ENCODE measurements around the gene THRAP3.
"Not testable (repeated sequence)": the region's sequence is repeated elsewhere in the genome, so short reads cannot be mapped to it uniquely, and the experiment has no call there.

Gene THRAP3, protein sequence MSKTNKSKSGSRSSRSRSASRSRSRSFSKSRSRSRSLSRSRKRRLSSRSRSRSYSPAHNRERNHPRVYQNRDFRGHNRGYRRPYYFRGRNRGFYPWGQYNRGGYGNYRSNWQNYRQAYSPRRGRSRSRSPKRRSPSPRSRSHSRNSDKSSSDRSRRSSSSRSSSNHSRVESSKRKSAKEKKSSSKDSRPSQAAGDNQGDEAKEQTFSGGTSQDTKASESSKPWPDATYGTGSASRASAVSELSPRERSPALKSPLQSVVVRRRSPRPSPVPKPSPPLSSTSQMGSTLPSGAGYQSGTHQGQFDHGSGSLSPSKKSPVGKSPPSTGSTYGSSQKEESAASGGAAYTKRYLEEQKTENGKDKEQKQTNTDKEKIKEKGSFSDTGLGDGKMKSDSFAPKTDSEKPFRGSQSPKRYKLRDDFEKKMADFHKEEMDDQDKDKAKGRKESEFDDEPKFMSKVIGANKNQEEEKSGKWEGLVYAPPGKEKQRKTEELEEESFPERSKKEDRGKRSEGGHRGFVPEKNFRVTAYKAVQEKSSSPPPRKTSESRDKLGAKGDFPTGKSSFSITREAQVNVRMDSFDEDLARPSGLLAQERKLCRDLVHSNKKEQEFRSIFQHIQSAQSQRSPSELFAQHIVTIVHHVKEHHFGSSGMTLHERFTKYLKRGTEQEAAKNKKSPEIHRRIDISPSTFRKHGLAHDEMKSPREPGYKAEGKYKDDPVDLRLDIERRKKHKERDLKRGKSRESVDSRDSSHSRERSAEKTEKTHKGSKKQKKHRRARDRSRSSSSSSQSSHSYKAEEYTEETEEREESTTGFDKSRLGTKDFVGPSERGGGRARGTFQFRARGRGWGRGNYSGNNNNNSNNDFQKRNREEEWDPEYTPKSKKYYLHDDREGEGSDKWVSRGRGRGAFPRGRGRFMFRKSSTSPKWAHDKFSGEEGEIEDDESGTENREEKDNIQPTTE

DNA sequence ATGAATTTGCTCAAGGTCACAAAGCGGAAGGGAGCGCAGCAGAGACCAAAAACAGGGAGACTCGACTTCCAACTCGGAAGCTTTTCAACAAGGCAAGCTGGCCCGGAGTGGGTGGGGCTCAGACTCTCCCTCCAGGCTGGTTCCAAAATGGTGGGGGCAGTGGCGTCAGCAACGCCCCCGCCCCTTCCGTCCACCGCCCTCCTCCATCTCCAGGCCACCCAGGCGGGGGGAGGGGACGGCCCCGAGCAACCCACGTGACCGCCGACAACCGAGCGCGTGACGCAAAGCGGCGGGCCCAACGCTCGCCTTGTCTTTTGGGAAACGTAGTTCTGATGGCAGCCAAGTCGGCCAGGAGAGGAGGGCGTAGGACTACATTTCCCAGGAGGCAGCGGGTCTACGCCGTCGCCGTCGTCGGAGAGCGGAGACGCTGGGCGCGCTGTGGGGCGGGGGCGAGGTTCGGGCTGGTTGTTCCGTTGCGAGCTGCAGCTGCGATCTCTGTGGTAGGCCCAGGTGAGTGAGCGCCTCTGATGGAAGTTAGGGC, at the start of gene THRAP3:
TSS of gene THRAP3 (plus strand) at position 448 of the 541 bp plus-strand sequence. CDS start 58,121 bp downstream, outside the sequence.
- DNase-seq = peak; percentile 98

DNA sequence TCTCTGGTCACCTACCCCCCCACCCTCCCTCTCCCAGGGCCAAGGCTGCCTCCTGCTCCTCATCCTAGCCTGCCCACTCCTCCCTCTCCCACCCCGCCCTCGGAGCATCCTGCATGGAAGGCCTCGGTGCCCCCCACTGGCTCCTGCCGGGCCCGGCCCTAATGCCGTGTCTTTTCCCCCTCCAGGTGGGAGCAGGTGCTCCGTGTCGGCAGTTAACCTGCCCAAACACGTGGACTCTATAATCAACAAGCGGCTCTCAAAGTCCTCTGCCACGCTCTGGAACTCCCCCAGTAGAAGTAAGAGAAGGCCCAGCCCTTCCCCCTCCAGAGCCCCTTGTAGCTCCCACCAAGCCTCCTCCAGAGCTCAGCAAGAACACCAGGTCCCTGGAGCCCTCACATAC, 49.5 kb upstream of the THRAP3 start:
- peak; percentile 77 for DNase-seq

DNA sequence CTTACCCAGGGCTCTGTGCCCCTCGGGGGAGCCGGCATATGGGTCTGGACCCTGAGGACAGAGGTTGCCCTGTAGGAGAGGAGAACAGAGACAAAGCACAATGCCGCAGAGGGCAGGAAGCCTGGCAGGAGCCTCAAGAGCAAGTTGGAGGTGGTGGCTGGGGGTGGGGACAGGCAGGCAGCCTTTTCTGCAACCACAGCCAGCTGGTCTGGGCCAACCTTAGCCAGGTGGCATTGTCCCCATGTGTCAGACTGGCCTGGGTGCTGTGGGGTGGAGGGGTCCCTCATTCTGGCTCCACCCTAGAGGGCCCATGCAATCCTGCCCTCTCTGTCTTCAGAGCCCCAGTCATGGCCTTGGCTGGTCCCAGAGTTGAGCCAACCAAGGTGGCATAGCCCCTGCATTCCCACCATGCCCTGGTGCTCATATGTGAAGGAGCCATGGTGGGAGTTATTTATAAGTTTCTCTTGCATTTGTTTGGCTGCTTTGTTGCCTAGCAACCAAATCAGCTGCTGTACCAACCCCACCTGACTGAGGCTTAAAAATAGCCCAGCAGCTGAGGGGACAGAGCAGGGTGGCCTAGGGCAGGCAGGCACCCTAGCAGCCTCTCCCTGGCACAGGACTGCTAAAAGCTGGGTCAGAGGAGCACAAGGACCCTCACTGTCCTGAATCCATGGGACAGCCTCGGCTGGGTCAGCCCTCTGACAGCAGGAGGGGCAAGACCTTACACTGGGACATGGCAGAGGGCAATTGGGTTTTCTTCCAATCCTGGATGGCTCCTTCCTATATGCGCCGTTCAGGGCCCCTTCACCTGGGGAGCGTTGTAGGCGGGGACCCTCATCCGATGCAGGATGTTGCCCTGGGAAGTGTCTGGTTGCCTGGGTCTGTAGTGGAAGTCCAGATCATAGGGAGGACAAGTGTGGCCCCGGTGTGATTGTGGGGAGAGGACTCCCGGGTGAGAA, 48.8 kb upstream of the THRAP3 start:
- DNase-seq = peak; percentile 63

DNA sequence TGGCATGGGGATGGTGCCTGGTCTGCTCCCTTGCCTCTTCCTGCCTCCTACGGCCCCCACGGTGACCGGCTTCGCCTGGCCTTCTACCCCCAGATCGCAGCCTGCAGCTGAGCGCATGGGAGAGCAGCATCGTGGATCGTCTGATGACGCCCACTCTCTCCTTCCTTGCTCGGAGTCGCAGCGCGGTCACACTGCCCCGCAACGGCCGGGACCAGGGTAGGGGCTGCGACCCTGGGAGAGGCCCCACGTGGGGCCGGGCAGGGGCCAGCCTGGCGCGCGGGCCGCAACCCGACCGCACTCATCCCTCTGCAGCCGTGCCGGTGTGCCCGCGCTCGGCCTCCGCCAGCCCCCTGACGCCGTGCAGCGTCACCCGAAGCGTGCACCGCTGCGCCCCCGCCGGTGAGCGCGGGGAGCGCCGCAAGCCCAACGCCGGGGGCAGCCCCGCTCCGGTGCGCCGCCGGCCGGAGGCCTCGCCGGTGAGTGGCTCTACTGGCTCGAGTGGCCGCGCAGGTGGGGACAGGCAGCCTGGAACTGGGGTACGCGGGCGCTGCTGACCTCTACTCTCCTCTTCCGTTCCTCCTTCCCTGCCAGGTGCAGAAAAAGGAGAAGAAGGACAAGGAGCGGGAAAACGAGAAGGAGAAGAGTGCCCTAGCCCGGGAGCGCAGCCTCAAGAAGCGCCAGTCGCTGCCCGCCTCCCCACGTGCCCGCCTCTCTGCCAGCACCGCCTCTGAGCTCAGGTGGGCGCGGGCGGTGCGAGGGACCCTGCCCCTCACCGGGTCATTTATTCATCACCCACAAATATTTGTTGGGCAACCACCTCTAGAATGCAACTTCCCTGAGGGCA, 47.9 kb upstream of the THRAP3 start:
- no peak for DNase-seq

DNA sequence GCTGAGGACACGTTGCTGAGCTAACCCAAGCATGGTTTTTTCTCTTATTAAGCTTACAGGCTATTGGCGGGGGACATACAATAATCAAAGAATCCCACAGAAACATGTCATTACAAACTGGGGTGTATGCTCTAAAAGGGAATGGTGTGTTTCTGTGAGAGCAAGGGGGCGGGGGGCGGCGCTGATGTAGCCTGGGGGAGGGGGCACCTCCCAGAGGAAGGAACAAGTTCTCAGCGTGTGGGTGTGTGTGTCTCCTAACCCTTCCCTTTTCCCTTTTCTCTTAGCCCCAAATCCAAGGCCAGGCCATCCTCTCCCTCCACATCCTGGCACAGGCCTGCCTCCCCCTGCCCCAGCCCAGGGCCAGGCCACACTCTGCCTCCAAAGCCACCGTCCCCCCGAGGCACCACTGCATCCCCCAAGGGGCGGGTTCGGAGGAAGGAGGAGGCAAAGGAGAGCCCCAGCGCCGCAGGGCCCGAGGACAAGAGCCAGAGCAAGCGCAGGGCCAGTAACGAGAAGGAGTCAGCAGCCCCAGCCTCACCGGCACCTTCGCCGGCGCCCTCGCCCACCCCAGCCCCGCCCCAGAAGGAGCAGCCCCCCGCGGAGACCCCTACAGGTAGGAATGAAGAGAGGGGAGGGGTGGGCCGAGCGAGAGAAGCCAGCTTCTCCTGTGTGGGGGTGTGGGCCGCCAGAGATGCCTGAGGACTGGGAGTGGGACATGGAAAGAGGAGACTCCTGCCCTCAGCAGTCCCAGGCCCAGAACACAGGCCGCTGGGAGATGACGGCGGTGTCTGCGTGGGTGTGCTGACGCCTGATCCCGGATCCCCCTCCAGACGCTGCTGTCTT, 46.4 kb upstream of the THRAP3 start:
- no peak for DNase-seq

DNA sequence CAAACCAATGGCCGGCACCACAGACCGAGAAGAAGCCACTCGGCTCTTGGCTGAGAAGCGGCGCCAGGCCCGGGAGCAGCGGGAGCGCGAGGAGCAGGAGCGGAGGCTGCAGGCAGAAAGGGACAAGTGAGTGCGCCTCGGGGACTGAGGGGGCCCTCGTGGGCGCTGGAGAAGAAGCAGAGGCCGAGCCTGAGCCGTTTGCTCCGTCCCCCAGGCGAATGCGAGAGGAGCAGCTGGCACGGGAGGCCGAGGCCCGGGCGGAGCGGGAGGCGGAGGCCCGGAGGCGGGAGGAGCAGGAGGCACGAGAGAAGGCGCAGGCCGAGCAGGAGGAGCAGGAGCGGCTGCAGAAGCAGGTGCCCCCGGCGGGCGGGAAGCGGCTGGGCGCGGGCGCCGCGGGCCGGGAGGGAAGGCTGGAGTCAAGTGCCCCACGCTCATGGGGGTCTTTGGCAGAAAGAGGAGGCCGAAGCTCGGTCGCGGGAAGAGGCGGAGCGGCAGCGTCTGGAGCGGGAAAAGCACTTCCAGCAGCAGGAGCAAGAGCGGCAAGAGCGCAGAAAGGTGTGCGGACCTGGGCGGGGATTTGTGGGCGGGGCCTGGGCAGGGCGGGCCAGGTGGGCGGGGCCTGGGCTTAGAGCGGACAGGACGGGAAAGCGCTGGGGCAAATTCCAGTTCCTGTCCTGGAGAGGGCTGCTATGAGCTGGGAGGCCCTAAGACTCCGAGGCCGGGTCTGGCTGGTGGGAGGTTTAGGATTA, 45.6 kb upstream of the THRAP3 start:
- DNase-seq = no peak

DNA sequence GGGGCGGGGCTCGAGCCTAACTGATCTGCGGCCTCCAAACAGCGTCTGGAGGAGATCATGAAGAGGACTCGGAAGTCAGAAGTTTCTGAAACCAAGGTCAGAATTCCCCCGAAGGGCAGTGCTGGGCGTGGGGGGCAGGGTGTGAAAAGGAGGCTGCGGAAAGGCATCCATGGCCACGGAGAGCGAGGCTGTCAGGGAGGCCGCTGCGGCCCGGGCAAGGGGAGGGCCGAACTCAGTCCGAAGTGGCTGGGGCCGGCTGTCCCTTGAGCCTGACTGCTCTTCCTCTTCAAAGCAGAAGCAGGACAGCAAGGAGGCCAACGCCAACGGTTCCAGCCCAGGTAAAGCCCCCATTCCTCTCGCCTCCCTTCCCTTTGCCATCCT, 45.0 kb upstream of the THRAP3 start:
- no peak for DNase-seq

DNA sequence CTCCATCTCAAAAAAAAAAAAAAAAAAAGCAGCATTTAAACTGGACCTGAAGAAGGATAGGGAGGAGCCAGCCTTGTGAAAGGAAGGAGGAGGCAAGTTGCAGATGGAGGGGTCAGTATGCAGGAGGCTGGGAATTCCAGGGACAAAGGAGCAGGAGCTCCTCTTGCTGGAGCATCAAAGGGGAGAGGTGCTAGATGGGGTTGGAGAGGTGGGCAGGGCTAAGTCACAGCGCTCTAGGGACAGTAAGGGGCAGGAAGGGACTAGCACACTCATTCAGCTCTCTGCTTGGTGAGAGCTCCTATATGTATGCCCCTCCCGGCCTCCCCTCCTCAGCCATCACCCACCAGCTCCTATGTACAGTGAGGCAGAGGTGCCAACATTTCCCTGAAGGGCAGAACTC, 41.5 kb upstream of the THRAP3 start:
- peak; percentile 77 for DNase-seq

DNA sequence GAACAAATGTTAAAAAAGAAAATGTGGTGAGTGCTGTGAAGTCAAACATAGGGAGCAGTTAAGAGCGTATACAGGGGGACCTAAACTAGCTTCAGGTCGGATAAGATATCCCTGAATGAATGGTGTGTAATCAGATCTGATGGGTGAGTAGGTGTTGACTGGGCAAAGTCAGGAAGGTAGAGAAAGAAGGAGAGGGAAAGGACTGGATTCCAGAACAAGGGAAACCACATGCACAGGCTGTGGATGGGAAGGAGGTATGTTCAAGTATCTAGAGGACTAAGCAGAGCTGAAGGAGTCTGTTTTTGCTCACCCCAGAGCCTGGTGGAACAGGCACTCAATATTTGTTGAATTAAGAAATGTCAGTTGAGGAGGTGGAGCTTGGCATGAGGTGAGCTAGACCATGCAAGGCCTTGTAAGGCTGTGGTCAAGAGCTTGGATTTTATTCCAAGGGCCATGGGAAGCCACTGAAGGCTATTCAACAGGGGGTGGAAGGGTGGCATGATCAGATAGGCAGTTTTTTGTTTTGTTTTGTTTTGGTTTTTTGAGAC, 40.9 kb upstream of the THRAP3 start:
- peak; percentile 36 for DNase-seq

DNA sequence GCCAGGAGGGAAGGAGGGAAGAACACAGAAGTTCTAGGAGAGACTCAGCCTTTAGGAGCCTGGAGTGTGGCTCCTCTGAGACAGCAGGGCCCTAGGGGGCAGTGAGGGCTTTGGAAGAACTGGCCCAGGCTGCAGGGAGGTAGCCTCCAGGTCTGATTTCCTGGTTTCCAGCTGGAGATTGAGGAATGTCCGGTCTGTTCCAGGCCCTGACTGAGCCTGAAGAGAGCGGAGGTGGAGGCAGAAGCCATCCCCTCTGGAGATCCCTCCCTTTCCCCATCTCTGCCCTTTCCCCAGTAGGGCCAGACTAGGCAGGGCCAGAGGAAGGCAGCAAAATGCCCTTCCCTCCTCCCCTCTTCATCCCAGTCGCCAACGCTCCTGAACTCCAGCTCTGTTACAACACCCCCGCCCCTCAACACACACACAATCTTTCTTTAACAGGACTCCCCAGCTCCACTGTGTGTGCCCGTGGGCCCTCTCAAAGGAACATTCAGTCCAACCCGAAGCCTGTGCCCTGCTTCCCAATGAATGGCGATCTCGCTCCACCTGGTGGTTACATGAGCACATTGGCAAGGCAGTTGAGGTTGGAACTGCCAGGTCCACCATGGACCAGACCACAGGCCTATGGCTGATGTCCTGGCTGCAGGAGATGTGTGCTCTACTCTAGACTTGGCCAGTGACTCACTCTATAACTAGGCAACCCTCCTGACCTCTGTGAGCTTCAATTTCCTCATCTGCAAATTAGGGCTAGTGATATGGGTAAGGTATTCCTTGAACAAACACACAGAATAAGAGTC, 36.2 kb upstream of the THRAP3 start:
- peak; percentile 86 for DNase-seq

DNA sequence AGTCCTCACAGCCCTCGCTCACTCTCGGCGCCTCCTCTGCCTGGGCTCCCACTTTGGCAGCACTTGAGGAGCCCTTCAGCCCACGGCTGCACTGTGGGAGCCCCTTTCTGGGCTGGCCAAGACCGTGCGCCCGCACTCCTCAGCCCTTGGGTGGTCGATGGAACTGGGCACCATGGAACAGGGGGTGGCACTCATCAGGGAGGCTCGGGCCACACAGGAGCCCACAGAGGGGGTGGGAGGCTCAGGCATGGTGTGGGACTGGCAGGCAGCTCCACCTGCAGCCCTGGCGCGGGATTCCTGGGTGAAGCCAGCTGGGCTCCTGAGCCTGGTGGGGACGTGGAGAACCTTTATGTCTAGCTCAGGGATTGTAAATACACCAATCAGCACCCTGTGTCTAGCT, 27.4 kb upstream of the THRAP3 start:
- not testable (repeated sequence) for DNase-seq

DNA sequence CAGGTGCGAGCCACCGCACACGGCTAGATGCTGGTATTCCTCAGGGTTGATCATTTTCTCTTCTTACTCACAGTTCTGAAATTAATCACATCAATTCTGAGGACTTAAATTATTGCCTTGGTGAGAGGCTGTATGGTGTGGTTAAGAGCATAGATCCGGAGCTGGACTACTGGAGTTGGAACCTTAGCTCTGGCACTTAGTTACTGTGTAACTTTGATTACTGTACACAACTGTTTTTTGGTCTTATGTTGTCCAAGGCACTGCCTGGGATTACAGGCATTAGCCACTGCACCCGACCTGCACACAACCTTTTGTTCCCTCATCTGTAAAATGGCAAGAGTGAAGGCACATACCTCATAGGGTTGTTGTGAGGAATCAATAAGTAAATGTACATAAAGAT, 25.6 kb upstream of the THRAP3 start:
- no peak for DNase-seq

DNA sequence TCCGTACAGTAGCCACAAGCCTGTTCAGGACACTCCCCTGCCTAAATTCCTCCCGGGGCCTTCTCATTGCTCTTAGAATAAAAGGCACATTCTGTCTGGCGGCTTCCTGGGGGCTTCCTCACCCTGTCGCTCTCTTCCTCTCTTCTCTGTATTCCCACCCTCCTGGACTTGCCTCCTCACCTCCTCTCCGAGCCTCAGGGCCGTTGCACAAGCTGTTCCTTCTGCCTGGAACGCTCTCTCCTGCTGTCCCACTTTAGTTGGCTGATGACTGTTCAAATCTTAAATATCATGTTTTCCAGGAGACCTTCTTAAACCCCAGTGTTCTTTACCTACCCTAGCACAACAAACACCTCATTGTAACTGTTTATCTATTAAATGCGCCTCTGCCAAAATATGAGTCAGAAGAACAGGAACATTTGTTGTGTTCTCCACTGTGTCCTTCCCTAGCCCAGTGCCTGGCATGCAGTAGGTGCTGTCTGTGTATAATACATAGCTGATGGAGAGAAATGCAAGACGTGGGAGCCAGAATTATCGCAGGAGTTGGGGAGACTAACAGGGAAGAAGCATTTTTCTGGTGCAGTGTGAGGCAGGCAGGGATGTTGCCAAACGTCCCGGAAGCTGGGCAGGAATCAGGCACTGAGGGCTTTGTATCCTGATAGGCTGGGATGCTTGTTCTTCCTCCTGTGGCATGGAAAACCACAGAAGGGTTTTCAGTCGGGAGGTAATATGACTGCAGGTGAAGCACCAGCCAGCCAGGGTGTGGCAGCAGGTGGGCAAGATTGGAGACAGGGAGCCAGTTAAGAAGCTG, 24.1 kb upstream of the THRAP3 start:
- peak; percentile 27 for DNase-seq

DNA sequence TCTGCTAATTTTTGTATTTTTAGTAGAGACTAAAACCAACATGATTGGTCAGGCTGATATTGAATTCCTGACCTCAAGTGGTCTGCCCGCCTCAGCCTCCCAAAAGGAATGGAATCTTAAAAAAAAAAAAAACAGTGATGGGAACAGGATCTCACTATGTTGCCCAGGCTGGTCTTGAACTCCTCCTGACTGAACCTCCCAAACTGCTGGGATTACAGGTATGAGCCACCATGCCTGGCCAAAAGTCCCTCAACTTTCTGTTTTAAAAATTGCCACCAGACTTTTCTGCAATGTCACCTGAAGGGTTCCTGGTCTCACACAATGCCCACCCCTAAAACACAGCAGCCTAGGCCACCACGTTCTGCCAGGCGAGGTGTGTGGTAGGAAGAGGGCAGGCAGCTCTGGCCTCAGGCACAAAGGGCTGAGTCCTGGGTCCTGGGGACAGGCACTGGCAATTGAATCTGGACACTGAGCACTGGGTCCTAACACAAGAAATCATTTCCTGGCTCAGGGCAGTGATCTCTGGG, 21.2 kb upstream of the THRAP3 start:
- DNase-seq = no peak

DNA sequence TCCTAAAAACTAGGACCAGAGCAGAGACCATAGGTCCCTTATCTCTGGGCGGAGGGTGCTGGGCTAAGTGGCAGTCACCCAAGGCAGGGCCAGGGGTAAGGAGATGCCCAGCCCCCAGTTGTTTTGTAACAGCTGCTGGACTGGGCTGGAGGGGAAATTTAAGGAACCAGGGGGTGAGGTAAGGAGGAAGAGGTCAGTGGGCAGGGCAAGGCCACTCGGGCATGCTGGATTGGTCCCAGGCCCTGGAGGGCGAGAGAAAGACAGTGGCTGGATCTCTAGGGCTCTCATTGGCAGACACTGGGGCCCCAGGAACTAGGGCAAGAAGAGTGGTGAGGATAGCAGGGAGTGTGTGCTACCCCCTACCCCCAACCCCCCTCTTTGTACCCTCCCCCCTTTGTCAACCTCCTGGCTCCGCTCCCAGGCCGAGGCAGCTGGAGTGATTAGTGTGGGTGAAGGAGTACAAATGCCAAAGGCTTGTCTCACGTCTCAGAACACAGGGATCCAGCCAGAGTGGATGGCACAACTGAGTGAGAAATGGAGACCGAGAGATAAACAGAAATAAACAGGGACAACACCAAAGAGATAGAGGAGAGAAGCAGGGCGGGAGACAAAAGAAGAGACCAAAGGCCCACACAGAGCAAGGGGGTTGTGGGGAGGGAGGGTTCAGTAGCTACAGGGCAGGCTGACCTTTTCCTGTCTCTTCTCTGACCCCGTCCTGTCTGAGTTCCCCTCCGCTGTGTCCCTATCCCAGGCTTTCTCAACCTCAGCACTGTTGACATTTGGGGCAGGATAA, 20.5 kb upstream of the THRAP3 start:
- peak; percentile 46 for DNase-seq

DNA sequence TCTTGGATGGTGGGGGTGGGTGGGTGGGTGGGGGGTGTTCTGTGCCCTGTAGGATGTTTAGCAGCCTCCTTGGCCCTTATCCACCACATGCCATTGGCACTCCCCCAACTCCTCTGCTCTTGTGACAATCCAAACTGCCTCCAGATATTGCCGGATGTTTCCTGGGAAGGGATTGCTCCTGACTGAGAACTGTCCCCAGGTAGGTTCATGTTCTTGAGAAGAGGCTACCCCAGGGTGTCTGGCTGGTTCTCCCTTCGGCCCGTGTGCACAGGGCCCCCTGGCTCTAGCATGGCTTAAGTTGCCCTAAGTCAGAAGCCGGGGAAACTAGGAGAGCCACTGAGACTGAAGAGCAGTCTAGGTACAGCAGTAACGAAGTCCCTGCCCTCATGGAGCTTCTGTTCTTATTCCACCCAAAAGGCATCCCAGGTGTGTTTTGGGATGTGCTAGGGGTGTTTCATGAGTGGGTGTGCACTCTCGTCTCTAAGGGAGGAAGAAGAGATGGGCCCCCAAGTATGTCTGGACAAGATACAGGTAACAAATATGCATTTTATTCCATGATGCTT, 19.8 kb upstream of the THRAP3 start:
- DNase-seq = no peak
